Cardiac muscle cell (in vitro differentiated cells and primary cell): ENCODE results near the gene COPE. TPM values are rescaled to one million over a fixed set of nuclear protein-coding genes. Genes with fewer than 3 reads are reported as not detected.
"Not testable (repeated sequence)": the region's sequence is repeated elsewhere in the genome, so short reads cannot be mapped to it uniquely, and the experiment has no call there.

Source experiments
- DNase-seq, 2 donors: peaks; one replicate each; pipeline versions ENCODE4 v3.0.0 to v3.0.0-alpha.2; 2010 to 2017; ENCODE audit warnings: low read depth in 1 of 2, low spot score in 1 of 2
- H3K27ac ChIP-seq: fragments of 200-600 bp; sonication (generic); 2 replicates; pipeline ENCODE4 v1.5.1; 2016
- H3K27me3 ChIP-seq: fragments of 200-600 bp; sonication (generic); 2 replicates; pipeline ENCODE4 v1.6.0; 2016; ENCODE audit warnings: control low read depth
- H3K36me3 ChIP-seq: fragments of 200-600 bp; sonication (generic); 2 replicates; pipeline ENCODE4 v1.5.1; 2016; ENCODE audit warnings: control low read depth
- H3K4me1 ChIP-seq: fragments of 200-600 bp; sonication (generic); 2 replicates; pipeline ENCODE4 v1.8.1; 2017; ENCODE audit warnings: low read depth, mild to moderate bottlenecking, mixed run types
- H3K4me3 ChIP-seq: fragments of 200-600 bp; sonication (generic); 2 replicates; pipeline ENCODE4 v1.5.1; 2016; ENCODE audit warnings: mild to moderate bottlenecking
- H3K9me3 ChIP-seq: fragments of 200-600 bp; sonication (generic); 2 replicates; pipeline ENCODE4 v1.5.1; 2017; ENCODE audit warnings: low read depth, mild to moderate bottlenecking, control low read depth
- CTCF ChIP-seq: IDR thresholded peaks from 2 replicates; pipeline ENCODE4 v1.5.1; 2012; ENCODE audit warnings: low read depth, mild to moderate bottlenecking, low read length
- polyA plus RNA-seq: library from polyadenylated mRNA; unstranded; fragments of >200 nt; fragmentation: Nextera tagmentation; extraction: Ambion mirVana; gene quantifications from 2 replicates; pipeline ENCODE4 v1.2.1, GENCODE V29; 2016
- total RNA-seq: library from RNA; depleted of rRNA; stranded (reverse); fragments of >200 nt; gene quantifications from 2 replicates; pipeline ENCODE4 v1.2.3, GENCODE V29; 2016

Gene COPE
- total and polyA plus RNA-seq, 2 experiments from 2014 or later, result 306 to 523 TPM

DNA sequence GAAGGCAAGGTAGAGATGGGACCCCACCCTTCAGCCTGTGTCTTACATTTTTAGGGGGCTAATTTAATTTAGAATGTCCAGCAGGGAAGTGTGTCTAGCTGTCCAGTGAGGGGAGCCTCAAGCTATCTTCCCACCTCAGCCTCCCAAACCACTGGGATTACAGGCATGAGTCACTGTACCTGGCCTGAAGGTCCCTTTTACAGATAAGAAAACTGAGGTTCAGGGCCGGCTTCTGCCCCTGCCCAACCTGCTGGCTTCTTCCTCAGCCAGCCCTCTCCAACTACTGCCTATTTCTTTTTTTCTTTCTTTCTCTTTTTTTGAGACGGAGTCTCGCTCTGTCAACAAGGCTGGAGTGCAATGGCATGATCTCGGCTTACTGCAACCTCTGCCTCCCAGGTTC, 41.2 kb upstream of the COPE start:
- no peaks in the 10 kb centered on the region for H3K4me1 ChIP-seq
- H3K9me3 ChIP-seq, result no peaks in the 10 kb centered on the region
- no peak for DNase-seq
- no peaks in the 10 kb centered on the region for H3K36me3 ChIP-seq
- H3K4me3 ChIP-seq, result no peak overlapping the region
- TF ChIP-seq CTCF, result no peak
- no peak overlapping the region for H3K27ac ChIP-seq
- H3K27me3 ChIP-seq, result peaks cover 14% of the 10 kb centered on the region

DNA sequence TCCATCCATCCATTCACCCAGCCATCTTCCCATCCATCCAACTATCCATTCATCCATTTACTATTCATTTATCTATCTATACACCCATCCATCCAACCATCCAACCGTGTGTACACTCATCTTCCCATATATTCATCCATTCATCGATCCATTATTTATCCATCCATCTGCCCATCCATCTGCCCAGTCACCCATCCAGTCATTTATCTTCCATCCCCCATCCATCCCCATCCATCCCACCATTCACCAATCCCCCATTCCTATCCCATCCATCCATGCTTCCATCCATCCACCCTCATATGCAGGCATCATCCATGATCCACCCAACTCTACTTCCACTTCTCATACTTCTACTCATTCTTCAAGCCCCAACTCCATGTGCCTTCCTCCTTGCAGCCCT, 35.9 kb upstream of the COPE start:
- no peak for TF ChIP-seq CTCF

GRCh38 chr19:18954094-18954493, 34.9 kb upstream of the COPE start:
- Histone ChIP-seq H3K4me1 (no peaks in the 10 kb centered on the region), H3K27me3 (no peaks in the 10 kb centered on the region), H3K27ac (no peak overlapping the region), H3K4me3 (no peak overlapping the region), H3K36me3 (no peaks in the 10 kb centered on the region), H3K9me3 (no peaks in the 10 kb centered on the region)
- DNase-seq, result no peak
- TF ChIP-seq CTCF, result no peak

More for the DNA sequence above, 35.9 kb upstream of the COPE start:
- H3K9me3 ChIP-seq, result no peaks in the 10 kb centered on the region
- no peak overlapping the region for H3K27ac ChIP-seq
- H3K27me3 ChIP-seq, result no peaks in the 10 kb centered on the region
- H3K36me3 ChIP-seq, result no peaks in the 10 kb centered on the region
- H3K4me1 ChIP-seq, result no peaks in the 10 kb centered on the region
- no peak for DNase-seq
- H3K4me3 ChIP-seq, result no peak overlapping the region

DNA sequence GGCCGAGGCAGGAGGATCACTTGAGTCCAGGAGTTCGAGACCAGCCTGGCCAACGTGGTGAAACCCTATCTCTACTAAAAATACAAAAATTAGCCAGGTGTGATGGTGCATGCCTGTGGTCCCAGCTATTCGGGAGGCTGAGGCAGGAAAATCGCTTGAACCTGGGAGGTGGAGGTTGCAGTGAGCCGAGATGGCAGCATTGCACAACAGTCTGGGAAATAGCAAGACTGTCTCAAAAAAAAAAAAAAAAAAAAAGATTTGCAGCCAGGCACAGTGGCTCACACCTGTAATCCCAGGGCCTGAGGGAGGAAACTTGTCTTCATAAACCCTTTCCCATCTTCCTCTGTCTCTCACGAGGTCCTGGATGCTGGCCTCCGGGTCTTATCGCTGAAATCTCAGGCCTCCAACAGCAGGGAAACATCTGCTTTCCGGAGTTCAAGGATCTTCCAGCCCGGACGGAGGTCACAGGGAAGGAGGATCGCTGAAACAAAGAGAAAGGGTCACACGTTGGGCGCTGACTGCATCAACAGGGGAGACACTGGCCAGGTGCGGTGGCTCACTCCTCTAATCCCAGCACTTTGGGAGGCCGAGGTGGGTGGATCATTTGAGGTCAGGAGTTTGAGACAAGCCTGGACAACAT, 33.3 kb upstream of the COPE start:
- H3K4me3 ChIP-seq, H3K27me3 ChIP-seq, H3K9me3 ChIP-seq, DNase-seq, H3K4me1 ChIP-seq, H3K27ac ChIP-seq, H3K36me3 ChIP-seq: not testable (repeated sequence)

- Histone ChIP-seq H3K36me3 (no peaks in the 10 kb centered on the region), H3K27me3 (no peaks in the 10 kb centered on the region), H3K4me1 (no peaks in the 10 kb centered on the region), H3K4me3 (no peak overlapping the region), H3K27ac (no peak overlapping the region), H3K9me3 (no peaks in the 10 kb centered on the region)
- DNase-seq, result no peak
- TF ChIP-seq CTCF, result no peak
Observed at GRCh38 chr19:18951721-18952281, 32.6 kb upstream of the COPE start.

DNA sequence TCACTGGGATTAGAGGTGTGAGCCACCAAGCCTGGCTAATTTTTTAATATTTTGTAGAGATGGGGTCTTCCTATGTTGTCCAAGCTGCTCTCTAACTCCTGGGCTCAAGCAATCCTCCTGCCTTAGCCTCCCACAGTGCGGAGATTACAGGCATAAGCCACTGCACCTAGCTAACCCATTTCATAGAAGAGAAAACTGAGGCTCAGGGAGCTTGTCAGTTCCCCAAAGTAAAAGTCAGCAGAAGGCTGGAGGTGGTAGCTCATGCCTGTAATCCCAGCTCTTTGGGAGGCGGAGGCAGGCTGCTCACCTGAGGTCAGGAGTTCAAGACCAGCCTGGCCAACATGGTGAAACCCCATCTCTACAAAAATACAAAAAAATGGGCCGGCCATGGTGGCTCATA, 30.7 kb upstream of the COPE start:
- Histone ChIP-seq H3K9me3 (no peaks in the 10 kb centered on the region), H3K27ac (no peak overlapping the region), H3K4me3 (no peak overlapping the region), H3K27me3 (no peaks in the 10 kb centered on the region), H3K4me1 (no peaks in the 10 kb centered on the region), H3K36me3 (no peaks in the 10 kb centered on the region)
- no peak for DNase-seq
- TF ChIP-seq CTCF, result no peak
